HG02642 (cell line): ENCODE measurements around the gene RPS6KA2.
"Not testable (repeated sequence)": the region's sequence is repeated elsewhere in the genome, so short reads cannot be mapped to it uniquely, and the experiment has no call there.

Experiments
- ATAC-seq: cut with Tn5 transposase; IDR thresholded peaks from one replicate; pipeline ENCODE4 v1.9.1; 2021; ENCODE audit warnings: mild to moderate bottlenecking; ENCODE audit not compliant: unreplicated experiment, poor library complexity

The RPS6KA2 gene

GRCh38 chr6:166539543-166539942, 87.5 kb downstream of the RPS6KA2 start:
- no peak for ATAC-seq

GRCh38 chr6:166539011-166539385, 88.1 kb downstream of the RPS6KA2 start:
- ATAC-seq = not testable (repeated sequence)

DNA sequence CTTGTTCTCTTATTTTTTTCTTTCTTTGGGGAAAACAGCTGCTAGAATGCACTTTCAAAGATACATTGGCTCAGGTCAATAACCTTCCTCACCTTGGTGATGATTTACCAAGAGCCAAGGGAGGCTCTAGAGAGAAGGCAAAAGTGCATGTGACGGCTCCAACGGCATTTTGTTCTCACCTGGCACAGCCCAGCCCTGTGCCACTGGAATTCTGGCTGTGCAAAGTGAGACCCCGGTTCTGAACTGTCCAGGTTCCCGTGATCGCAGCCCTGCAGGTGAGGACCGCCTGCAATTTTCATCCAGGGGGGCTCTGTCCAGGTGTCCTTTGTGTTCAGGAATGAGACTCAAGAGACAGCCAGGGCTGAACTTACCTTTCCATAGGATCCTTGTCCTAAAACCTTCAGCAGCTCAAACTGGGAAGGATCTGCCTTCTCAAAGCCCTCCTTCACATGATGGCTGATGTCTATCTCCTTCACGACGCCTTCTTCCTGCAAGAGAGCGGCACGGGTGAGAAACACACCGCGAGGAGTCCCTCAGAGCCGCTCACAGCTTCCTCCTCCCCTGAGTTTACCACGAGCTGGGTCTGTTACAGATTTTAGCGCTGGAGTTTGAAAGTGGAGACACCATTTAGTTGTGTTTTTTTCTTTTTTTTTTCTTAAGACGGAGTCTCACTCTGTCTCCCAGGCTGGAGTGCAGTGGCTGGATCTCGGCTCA, 88.6 kb downstream of the RPS6KA2 start:
- ATAC-seq = no peak

- no peak for ATAC-seq
Measured at GRCh38 chr6:166534658-166535406, 92.2 kb downstream of the RPS6KA2 start.

DNA sequence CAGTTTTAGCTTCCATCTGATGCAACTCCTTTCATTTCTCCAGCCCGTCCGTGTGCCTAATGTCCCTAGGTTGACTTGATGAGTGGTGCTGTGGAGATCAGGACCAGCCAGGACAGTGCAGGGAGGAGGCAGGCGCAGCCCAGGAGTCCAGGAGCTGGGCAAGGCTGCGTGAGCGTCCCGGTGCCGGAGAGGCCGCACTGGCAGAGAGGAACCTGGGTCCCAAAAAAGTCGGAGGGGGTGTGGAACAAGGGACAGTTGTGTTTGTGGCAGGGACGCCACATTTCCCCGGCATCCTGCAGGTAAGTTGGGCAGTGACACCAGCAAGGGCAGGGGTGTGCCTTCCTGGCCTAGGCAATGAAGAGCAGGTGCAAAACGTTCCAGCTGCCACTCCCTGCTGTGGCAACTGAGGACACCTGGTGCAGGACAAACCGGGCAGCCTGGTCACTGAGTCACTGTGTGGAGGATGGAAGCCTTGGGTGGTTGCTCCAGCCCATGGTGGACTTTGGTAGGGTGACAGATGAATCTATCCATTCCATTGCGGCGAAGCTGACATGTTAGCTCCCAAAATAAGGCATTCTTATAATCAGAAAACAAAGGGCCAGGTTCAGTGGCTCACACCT, 93.7 kb downstream of the RPS6KA2 start:
- ATAC-seq = no peak

GRCh38 chr6:166532302-166532701, 94.7 kb downstream of the RPS6KA2 start:
- no peak for ATAC-seq

GRCh38 chr6:166530211-166531095, 96.6 kb downstream of the RPS6KA2 start:
- ATAC-seq = no peak

DNA sequence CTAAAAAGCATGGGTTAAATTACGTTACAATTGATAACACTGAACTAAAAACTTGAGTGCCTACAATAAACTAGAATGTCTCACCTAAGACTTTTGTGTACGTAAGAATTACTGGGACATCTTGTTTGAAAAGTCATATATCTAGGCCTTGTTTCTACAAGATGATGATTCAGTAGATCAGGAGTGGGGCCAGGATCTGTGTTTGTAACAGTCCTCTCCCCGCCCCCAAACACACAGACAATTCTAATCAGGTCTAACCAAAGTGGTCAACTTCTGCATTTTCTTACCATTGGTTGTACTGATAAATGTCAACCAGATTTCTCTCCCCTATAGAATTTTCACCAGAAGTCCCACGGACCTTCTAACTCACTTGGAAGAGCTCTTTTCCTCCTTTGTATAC, 97.5 kb downstream of the RPS6KA2 start:
- ATAC-seq = no peak

- not testable (repeated sequence) for ATAC-seq
Measured at GRCh38 chr6:166529058-166529457, 98.0 kb downstream of the RPS6KA2 start.

DNA sequence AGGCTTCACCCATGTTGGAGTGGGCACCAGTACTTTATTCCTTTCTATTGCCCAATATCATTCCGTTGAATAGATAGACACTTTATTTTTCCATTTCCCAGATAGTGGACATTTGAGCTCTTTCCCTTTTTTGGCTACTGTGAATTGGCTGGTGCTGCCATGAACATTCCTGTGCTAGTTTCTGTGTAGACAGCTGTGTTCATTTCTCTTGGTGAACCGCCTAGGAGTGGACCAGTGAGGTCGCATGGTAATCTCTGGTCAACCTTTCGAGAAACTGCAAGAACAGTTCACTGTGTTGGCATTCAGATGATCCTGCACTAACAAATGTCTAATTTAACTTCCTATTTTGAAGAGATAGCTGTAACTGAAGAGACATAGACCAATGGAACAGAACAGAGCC, 99.2 kb downstream of the RPS6KA2 start:
- ATAC-seq = no peak

DNA sequence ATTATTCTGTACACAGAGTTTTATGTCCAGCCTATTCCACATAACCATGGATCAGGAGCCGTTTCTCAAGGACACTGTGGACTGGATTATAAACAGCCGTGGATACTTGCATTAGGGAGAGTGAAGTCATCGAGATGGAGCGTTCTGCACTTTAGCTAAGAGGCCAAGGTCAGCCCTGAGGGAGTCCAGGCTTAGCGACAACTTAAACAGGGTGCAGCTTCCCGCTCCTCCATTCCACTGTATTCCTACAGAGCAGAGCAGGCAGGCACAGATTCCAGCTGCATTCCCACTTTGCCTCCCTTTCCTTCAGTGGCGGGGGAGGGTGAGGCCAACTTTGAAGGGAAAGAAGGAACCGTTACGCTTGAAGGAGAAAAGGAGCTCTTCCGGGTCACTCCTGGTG, 100.1 kb downstream of the RPS6KA2 start:
- no peak for ATAC-seq

GRCh38 chr6:166525567-166525966, 101.5 kb downstream of the RPS6KA2 start:
- ATAC-seq = no peak

DNA sequence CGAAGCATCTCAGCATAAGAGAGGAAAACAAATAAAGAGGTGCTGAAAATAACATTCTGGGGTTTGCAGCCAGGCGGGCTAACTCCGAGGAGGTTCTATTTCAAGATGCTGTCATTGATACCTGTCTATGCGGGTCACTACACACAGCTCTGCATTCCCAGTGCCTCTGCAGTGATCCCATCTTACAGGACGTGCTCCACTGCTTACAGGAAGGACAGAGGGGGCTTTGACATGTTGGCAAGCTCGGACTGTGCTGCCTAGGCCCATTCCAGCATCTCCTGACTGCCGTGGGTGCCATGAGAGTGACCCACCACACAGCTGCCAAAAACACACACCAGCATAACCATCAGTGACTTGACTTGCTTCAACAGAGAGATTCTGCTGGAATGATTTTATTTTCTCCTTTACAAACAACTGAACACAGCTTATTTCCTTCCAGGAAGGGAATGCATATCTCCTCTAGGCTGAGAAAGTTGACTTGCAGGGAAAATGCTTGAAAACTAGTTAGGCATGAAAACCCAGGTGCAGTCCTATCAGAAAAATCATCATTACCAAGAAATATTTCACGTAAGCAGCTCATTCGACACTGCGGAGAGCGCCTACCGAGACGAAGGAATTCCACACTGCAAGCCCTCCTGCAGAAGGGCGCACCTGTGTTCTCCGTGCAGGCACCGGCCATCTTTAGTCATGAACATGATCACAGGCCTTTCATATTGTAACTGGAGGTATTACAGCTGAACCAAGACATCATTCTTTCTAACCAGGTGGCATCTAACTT, 103.1 kb downstream of the RPS6KA2 start:
- ATAC-seq = no peak

DNA sequence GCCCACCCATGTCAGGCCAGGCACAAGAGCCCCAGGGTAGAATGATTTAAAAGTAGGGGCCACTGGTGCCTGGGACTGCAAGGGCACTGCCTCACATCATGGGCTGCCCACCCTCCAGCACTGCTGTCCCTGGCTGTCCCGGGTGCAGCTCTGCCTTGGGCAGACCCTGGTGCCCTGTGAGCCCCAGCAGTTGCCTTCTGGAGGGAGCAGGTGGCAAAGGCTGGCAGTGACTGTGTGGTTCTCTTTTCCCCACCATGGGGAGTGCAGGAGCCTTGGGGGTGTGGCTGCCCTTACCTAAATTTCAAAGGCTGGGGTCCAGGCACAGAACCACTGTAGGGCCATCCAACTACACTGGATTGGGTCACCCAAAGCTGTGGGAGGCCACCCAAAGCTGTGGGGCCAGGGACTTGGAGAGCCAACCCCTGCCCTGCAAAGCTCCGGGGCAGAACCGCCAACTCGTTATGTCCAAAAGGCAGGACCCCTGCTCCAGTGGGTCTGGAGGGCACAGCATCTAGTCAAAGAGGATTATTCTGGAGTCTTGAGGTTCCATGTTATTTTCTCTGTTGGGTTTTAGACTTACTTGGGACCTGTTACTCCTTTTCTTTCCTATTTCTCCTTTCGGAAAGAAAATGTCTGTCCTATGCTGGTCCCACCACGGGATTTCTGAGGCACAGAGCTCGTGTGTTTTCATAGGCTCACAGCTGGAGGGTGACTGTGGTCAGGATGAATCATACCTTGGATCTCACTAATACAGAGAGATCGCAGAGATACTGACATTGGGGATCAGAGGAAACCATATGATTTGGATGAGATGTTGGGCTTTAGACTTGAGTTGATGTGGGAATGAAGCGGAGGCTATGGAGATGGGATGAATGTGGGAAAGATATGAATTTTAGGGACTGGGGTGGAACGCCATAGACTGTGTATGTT, 105.9 kb downstream of the RPS6KA2 start:
- no peak for ATAC-seq

DNA sequence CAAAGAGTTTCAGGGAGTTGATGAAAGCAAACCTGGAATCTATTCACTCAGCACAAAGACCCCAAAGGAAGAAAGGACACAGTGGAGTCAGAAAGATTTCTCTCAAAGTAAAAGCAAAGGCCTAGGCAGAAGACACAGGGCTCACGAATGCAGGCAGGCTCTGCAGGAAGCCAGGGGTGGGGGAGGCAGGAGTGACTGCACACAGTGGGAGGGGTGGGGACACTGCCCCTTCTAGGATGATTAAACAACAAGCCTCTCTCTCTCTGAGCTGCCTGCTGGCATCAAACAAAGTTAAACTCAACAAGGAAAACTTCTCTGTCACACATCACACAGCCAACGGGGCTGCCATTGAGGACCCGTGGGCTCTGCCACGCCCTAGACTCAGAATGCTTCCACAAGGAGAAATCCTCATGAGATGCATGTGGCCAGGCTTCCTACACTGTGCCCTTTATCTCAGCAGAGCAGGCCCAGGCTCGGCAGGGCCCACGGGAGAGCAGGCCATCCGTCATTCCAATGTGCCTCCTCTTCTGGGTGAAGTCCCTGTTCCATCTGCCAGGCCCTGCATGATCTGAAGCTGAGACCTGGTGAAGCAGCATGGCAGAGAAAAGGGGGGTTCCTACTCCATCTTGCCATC, 110.7 kb downstream of the RPS6KA2 start:
- no peak for ATAC-seq

GRCh38 chr6:166515072-166515810, 111.8 kb downstream of the RPS6KA2 start:
- ATAC-seq = no peak

- no peak for ATAC-seq
Measured at GRCh38 chr6:166514196-166514595, 112.9 kb downstream of the RPS6KA2 start.

GRCh38 chr6:166512567-166512966, 114.5 kb downstream of the RPS6KA2 start:
- peak; percentile 94 for ATAC-seq
